Kidney (tissue), 14 donors: ENCODE results near the gene TMEM69. TPM values are rescaled to one million over a fixed set of nuclear protein-coding genes. Genes with fewer than 3 reads are reported as not detected.
"Not testable (repeated sequence)": the region's sequence is repeated elsewhere in the genome, so short reads cannot be mapped to it uniquely, and the experiment has no call there.

Experiments
- DNase-seq, 5 donors: peaks; one replicate each; pipeline ENCODE4 v3.0.0-alpha.2; 2013 to 2020
- FAIRE-seq: peaks from 2 replicates; lab custom pipeline; 2012; peaks lifted over from hg19 to GRCh38; lab: Jason Lieb, UNC
- H3K27ac ChIP-seq, 2 donors: one replicate each; pipeline ENCODE4 v1.7.0; 2013; ENCODE audit warnings: low read depth in 2 of 2, low read length in 2 of 2, inconsistent platforms in 1 of 2
- H3K27me3 ChIP-seq: one replicate; pipeline ENCODE4 v1.7.1; 2013; ENCODE audit warnings: low read length, inconsistent platforms; ENCODE audit not compliant: control insufficient read depth, insufficient read depth
- H3K36me3 ChIP-seq, 3 donors: one replicate each; pipeline versions ENCODE4 v1.7.0 to v1.7.1; 2013; ENCODE audit warnings: low read length in 3 of 3, control low read depth in 1 of 3, inconsistent platforms in 1 of 3; ENCODE audit not compliant: insufficient read depth in 3 of 3, control insufficient read depth in 2 of 3
- H3K4me1 ChIP-seq, 3 donors: one replicate each; pipeline versions ENCODE4 v1.7.0 to v1.7.1; 2013; ENCODE audit warnings: low read length in 3 of 3, inconsistent platforms in 1 of 3, low read depth in 1 of 3; ENCODE audit not compliant: control insufficient read depth in 2 of 3, insufficient read depth in 2 of 3
- H3K4me3 ChIP-seq, 3 donors: one replicate each; pipeline versions ENCODE4 v1.7.0 to v1.8.1; 2013; ENCODE audit warnings: low read length in 3 of 3, control low read depth in 1 of 3, inconsistent platforms in 1 of 3
- H3K9ac ChIP-seq, 3 donors: one replicate each; pipeline versions ENCODE4 v1.7.0 to v1.7.1; 2013; ENCODE audit warnings: low read length in 3 of 3, control low read depth in 1 of 3, inconsistent platforms in 1 of 3
- H3K9me3 ChIP-seq, 3 donors: one replicate each; pipeline versions ENCODE4 v1.7.0 to v1.7.1; 2013; ENCODE audit warnings: low read length in 3 of 3, control low read depth in 1 of 3, inconsistent platforms in 1 of 3; ENCODE audit not compliant: control insufficient read depth in 2 of 3, insufficient read depth in 1 of 3
- intact Hi-C: fragments of 100-400 bp; cut with DNase I; formaldehyde crosslinking; loops from one replicate; pipeline ENCODE4 v1.11.1; 2022
- polyA plus RNA-seq: library from polyadenylated mRNA; stranded (reverse); fragments of 350-450 nt; fragmentation: Illumina TruSeq; extraction: RNeasy Lipid Tissue Mini Kit (QIAGEN cat#74804); gene quantifications from one replicate; pipeline ENCODE4 v1.2.3, GENCODE V29; 2014; ENCODE audit warnings: low read depth, low replicate concordance; ENCODE audit not compliant: insufficient read depth
- total RNA-seq: library from RNA; stranded (reverse); fragmentation: NEBNext Ultra II Directional; extraction: Animal tissue kit (Norgen Biotek cat#: 25700); gene quantifications from one replicate; pipeline ENCODE4 v1.2.1, GENCODE V29; 2021
- TF ChIP-seq, protein P1 (sequence below): IDR thresholded peaks from 3 replicates; pipeline ENCODE4 v1.5.1; 2012; ENCODE audit warnings: mild to moderate bottlenecking, moderate library complexity, borderline replicate concordance; ENCODE audit not compliant: insufficient read depth; ENCODE audit errors: extremely low read depth
- donor health status: control.
- donor health status: control.
- donor health status: control.
- donor health status: control.
- donor health status: control.
- donor health status: DM: yes; HTN: yes; CAD: no.
- donor health status: Normal renal cell carcinoma (clear cell type).

Gene TMEM69
- total and polyA plus RNA-seq, 2 donors from 2014 or later, result 21.7 to 23.1 TPM

DNA sequence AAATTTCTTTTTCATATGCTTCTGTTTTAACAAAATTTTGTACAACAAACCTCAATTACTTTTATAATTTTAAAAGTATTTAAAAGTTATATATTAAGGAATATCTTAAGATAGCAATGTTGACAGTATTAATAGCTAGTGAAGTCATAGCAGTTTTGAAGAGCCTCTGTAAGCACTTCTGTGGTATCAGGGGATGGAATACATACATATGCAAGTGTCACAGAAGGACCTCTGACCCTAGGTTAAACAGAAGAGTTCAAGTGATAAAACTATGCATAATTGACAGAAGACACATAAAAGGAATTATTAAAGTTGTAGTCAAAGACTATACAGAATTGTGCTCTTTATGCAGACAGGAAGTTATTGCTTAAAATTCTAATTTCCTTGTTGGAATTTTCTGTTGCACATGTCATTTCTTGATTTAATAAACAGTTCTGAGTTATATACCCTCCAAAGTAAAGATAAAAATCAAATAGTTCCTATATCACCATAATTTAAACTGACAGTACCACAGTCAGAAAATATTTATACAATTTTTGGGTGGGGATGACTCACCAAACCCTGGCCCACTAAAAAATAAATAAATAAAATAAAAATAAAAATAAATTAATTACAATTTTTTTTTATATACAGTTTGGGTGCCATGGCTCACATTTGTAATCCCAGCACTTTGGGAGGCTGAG lies 35.4 kb downstream of the TMEM69 start:
- Histone ChIP-seq H3K9me3 (no peaks in the 10 kb centered on the region), H3K9ac (no peak overlapping the region), H3K36me3 (peaks cover 0 to 2% (median 0%) of the 10 kb centered on the region in 3 donors), H3K27me3 (no peaks in the 10 kb centered on the region), H3K27ac (no peak overlapping the region), H3K4me1 (no peaks in the 10 kb centered on the region), H3K4me3 (no peak overlapping the region)
- DNase-seq (no peak), FAIRE-seq (no peak)
- intact Hi-C loops, result no loop called here
- TF ChIP-seq, protein P1, sequence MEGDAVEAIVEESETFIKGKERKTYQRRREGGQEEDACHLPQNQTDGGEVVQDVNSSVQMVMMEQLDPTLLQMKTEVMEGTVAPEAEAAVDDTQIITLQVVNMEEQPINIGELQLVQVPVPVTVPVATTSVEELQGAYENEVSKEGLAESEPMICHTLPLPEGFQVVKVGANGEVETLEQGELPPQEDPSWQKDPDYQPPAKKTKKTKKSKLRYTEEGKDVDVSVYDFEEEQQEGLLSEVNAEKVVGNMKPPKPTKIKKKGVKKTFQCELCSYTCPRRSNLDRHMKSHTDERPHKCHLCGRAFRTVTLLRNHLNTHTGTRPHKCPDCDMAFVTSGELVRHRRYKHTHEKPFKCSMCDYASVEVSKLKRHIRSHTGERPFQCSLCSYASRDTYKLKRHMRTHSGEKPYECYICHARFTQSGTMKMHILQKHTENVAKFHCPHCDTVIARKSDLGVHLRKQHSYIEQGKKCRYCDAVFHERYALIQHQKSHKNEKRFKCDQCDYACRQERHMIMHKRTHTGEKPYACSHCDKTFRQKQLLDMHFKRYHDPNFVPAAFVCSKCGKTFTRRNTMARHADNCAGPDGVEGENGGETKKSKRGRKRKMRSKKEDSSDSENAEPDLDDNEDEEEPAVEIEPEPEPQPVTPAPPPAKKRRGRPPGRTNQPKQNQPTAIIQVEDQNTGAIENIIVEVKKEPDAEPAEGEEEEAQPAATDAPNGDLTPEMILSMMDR, result no peak

DNA sequence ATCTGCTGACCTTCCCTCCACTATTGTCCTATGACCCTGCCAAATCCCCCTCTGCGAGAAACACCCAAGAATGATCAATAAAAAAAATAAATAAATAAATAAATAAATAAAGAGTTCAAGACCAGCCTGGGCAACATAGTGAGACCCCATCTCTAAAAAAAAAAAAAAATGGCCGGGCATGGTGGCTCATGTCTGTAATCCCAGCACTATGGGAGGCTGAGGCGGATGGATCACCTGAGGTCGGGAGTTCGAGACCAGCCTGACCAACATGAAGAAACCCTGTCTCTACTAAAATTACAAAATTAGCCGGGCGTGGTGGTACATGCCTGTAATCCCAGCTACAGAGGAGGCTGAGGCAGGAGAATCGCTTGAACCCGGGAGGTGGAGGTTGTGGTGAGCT lies 38.0 kb downstream of the TMEM69 start:
- FAIRE-seq, H3K9me3 ChIP-seq, H3K4me3 ChIP-seq, intact Hi-C loops, H3K27ac ChIP-seq, H3K36me3 ChIP-seq, DNase-seq, H3K4me1 ChIP-seq, H3K27me3 ChIP-seq, H3K9ac ChIP-seq: not testable (repeated sequence)

DNA sequence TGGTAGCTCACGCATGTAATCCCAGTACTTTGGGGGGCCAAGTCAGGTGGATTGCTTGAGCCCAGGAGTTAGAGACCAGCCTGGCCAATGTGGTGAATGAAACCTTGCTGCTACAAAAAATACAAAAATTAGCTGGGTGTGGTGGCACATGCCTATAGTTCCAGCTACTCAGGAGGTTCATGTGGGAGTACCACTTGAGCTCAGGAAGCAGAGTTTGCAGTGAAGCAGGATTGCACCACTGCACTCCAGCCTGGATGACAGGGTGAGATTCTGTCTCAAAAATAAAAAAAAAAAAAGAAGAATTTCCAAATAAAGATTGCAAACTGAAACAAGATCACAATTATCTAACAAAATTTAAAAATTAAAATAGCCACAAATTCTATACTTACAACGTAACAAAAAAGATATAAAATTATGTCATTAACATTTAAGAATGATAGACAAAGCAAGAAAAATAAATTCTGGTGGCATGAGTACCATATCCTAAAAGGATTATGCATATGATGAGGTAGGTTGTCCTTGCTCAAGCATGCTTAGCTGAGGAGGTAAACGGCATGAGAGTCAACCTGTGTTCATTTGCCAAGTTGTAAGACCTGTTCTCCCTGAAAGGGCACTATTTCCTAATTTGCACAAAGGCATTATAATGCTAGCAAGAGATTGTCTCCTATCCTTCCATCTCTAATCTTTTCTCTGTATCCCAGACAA lies 42.2 kb downstream of the TMEM69 start:
- no peak overlapping the region for H3K27ac ChIP-seq
- FAIRE-seq (no peak), DNase-seq (peak in 2 of 5 donors; percentile 46 to 61)
- no peaks in the 10 kb centered on the region for H3K27me3 ChIP-seq
- intact Hi-C loops, result no loop called here
- H3K9me3 ChIP-seq, result no peaks in the 10 kb centered on the region
- no peak overlapping the region for H3K9ac ChIP-seq
- H3K4me3 ChIP-seq, result no peak overlapping the region
- TF ChIP-seq, protein P1, result no peak
- H3K4me1 ChIP-seq, result peaks cover 0 to 4% (median 0%) of the 10 kb centered on the region in 3 donors
- no peaks in the 10 kb centered on the region for H3K36me3 ChIP-seq

DNA sequence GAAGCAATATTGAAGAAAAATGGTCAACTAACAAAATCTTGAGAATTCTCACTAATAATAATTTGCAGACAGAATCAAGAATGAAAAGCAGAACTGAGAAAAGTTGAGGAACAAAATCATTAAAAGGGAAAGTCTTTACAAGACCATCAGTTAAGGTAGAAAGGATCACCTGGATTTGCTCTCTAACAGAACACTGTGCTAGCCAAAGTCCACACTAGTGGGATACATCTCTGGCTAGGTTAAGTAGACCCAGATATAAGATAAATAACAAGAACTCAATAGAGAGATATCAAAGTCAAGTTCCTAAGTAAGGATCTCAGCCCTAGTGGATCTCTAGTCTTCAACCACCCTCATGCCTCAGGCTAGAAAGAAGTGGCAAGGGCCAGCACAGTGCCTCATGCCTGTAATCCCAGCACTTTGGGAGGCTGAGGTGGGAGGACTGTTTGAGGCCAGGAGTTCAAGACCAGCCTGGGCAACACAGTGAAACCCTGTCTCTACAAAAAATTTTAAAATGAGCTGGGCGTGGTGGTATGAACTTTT lies 42.9 kb downstream of the TMEM69 start:
- DNase-seq (no peak), FAIRE-seq (no peak)
- Histone ChIP-seq H3K9me3 (no peaks in the 10 kb centered on the region), H3K9ac (no peak overlapping the region), H3K36me3 (no peaks in the 10 kb centered on the region), H3K4me3 (no peak overlapping the region), H3K27ac (no peak overlapping the region), H3K27me3 (no peaks in the 10 kb centered on the region), H3K4me1 (peaks cover 0 to 4% (median 0%) of the 10 kb centered on the region in 3 donors)
- TF ChIP-seq, protein P1, result no peak
- intact Hi-C loops, result no loop called here
